RPMI7951 (cell line): ENCODE measurements around the gene CSNK1A1. TPM values are rescaled to one million over a fixed set of nuclear protein-coding genes. Genes with fewer than 3 reads are reported as not detected.

Experiments used
- total RNA-seq: library from RNA; depleted of rRNA; stranded (reverse); fragments of >200 nt; shearing (Covaris generic); gene quantifications from 2 replicates; pipeline ENCODE4 v1.2.3, GENCODE V29; 2014; rRNA removed

The CSNK1A1 gene
- total RNA-seq, 1 experiment from 2014 or later, result 245 TPM

Other genes with a start within 250 kb of the CSNK1A1 start
- gene GRPEL2, start 205.9 kb downstream of the CSNK1A1 start, total RNA-seq, result 19.4 and 21.1 TPM in 2 replicates
- 3.4 and 6.2 TPM in 2 replicates for gene PCYOX1L, start 193.4 kb downstream of the CSNK1A1 start, total RNA-seq
- not detected in 2 replicates for gene IL17B, start 172.1 kb downstream of the CSNK1A1 start, total RNA-seq
- gene ARHGEF37, start 30.1 kb upstream of the CSNK1A1 start, total RNA-seq, result 0.24 and 0.29 TPM in 2 replicates
- gene PPARGC1B, start 178.9 kb upstream of the CSNK1A1 start, total RNA-seq, result 0.36 and 0.49 TPM in 2 replicates